ENCODE data around the gene ALKAL2. TPM values are rescaled to one million over a fixed set of nuclear protein-coding genes. Genes with fewer than 3 reads are reported as not detected.

Gene ALKAL2
- total RNA-seq, 1 experiment from 2014 or later, result not detected

DNA sequence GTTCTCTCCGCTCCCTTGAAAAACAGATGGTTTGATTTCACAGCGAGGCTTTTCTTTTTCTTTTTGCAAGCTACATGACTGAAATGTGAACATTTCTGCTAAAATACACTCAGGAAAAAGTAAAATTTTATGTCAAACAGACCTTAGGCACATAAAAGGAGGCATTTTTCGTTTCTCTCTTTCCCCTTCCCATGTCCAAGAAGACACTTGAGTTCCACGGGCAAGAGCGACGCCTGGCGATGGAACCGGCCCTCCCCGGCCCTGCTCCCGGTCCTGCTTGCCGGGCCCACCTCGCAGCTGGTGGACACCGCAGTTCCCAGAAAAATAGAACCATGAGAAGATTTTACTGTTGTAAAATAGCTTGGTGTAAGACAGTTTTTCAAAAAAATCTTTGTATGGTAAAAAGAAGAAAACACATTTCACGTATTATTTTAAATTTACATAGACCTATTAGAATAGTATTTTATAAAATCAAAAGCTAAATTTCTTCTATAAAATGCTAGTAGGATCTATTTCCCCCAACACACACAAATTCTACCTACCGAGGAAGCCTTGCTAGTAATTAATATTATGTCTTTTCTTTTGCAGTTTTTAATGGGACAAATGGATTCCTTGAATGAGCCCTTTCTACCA lies 2.3 kb upstream of the ALKAL2 start:
- intact Hi-C loops (cut with micrococcal nuclease; ENCODE audit: unreplicated experiment), result loop anchor here (1.0 to 10.0 kb wide), 3 partner anchors 44 to 235 kb away; no protein-coding TSS in a partner anchor
- TF ChIP-seq, protein P1, sequence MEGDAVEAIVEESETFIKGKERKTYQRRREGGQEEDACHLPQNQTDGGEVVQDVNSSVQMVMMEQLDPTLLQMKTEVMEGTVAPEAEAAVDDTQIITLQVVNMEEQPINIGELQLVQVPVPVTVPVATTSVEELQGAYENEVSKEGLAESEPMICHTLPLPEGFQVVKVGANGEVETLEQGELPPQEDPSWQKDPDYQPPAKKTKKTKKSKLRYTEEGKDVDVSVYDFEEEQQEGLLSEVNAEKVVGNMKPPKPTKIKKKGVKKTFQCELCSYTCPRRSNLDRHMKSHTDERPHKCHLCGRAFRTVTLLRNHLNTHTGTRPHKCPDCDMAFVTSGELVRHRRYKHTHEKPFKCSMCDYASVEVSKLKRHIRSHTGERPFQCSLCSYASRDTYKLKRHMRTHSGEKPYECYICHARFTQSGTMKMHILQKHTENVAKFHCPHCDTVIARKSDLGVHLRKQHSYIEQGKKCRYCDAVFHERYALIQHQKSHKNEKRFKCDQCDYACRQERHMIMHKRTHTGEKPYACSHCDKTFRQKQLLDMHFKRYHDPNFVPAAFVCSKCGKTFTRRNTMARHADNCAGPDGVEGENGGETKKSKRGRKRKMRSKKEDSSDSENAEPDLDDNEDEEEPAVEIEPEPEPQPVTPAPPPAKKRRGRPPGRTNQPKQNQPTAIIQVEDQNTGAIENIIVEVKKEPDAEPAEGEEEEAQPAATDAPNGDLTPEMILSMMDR (IDR thresholded peaks at IDR 0.05; ENCODE audit: unreplicated experiment), result peak; percentile 64
- CTCF ChIA-PET, result interaction anchor here (0.7 to 0.9 kb wide), 3 partner anchors 9 to 43 kb away, joined by 3 to 4 read pairs (median 3); no protein-coding TSS in a partner anchor
- Mint-ChIP-seq H3K4me3 (ENCODE audit: low read depth, unreplicated experiment) (peak overlapping the region; percentile 68), H3K36me3 (ENCODE audit: insufficient read depth, unreplicated experiment) (peaks cover 8% of the 10 kb centered on the region), H3K4me1 (ENCODE audit: low read depth, unreplicated experiment) (peaks cover 5% of the 10 kb centered on the region), H3K27ac (ENCODE audit: unreplicated experiment) (no peak overlapping the region), H3K9me3 (ENCODE audit: low read depth, unreplicated experiment) (no peaks in the 10 kb centered on the region), H3K27me3 (ENCODE audit: unreplicated experiment) (peaks cover 41% of the 10 kb centered on the region)
- no TSS peak for BruUV-seq (replicated peaks)
- peak; percentile 77 for DNase-seq

DNA sequence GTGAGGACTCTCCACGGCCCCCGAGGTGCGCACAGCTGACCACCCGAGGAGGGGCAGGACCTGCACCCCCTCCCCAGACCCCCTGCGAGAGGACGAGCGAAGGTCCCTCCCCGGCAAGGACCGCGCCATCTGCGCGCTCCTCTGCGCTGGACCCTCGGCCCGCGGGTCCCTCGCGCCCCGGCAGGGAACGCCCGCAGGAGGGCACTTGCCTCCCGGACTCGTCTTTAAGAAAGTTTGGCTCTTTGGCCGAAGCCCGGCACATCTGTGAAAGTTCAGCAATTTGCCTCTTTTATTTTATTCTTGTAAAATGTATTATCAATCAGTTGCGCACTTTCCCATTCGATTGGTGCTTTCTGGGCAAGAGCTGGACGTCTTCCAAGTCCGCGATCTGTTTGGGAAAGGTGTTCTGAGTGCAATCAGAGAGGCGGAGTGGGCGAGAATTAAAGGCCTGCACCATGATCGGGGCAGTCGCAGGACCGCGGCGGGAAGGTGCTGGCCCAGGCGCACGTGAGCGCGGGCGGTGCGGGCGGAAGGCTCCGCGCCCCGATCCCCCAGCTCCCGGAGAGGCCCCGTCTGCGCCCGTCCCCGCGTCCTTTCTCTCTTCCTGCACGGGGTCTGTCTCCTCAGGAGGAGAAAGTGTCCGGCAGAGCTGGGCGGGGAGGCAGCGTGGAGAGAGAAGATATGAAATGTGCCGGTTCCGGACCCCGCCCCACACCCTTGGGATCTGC lies 1.6 kb upstream of the ALKAL2 start:
- no peak overlapping the region for H3K27ac Mint-ChIP-seq (ENCODE audit: unreplicated experiment)
- H3K9me3 Mint-ChIP-seq (ENCODE audit: low read depth, unreplicated experiment), result no peaks in the 10 kb centered on the region
- no TSS peak for BruUV-seq (replicated peaks)
- peaks cover 8% of the 10 kb centered on the region for H3K36me3 Mint-ChIP-seq (ENCODE audit: insufficient read depth, unreplicated experiment)
- H3K27me3 Mint-ChIP-seq (ENCODE audit: unreplicated experiment), result peaks cover 38% of the 10 kb centered on the region
- TF ChIP-seq, protein P1 (IDR thresholded peaks at IDR 0.05; ENCODE audit: unreplicated experiment), result no peak
- DNase-seq, result peak; percentile 25
- H3K4me3 Mint-ChIP-seq (ENCODE audit: low read depth, unreplicated experiment), result peak overlapping the region; percentile 68
- CTCF ChIA-PET, result interaction anchor here (0.9 kb wide), 1 partner anchor 43 kb away, joined by 3 read pairs; no protein-coding TSS in a partner anchor
- intact Hi-C loops (cut with micrococcal nuclease; ENCODE audit: unreplicated experiment), result loop anchor here (1.0 to 10.0 kb wide), 4 partner anchors 24 to 235 kb away; no protein-coding TSS in a partner anchor
- H3K4me1 Mint-ChIP-seq (ENCODE audit: low read depth, unreplicated experiment), result peaks cover 8% of the 10 kb centered on the region

DNA sequence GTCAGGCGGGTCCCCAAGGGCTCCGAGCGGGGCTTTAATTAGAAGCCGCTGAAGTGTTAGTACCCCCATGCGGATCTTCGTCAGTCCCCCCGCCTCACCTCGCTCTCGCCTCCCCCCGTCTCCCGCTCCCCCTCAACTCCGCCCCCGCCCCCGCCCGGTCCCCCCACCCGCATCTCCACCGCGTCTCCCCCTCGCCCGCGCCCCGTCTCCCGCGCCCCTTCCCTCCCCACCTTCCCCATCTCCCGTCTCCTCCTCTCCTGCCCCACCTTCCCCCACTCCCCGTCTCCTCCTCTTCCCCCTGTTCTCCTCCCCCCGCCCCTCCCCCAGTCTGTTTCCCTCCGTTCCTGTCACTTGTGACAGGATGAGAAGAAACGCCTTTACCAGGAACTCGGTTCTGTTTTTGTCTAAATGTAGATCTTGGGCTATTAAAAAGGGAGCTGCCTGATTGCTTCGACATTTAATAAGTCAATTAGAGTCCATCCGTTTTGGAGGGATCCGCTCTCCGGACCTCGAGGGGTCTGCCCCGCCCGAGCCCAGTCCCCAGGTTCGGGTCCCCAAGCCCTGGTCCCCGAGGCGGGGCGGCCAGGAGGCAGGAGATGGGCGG lies 969 bp upstream of the ALKAL2 start:
- no peak for DNase-seq
- Mint-ChIP-seq H3K27me3 (ENCODE audit: unreplicated experiment) (peaks cover 38% of the 10 kb centered on the region), H3K4me3 (ENCODE audit: low read depth, unreplicated experiment) (no peak overlapping the region), H3K4me1 (ENCODE audit: low read depth, unreplicated experiment) (peaks cover 8% of the 10 kb centered on the region), H3K36me3 (ENCODE audit: insufficient read depth, unreplicated experiment) (peaks cover 8% of the 10 kb centered on the region), H3K9me3 (ENCODE audit: low read depth, unreplicated experiment) (no peaks in the 10 kb centered on the region), H3K27ac (ENCODE audit: unreplicated experiment) (no peak overlapping the region)
- CTCF ChIA-PET, result interaction anchor here (0.9 kb wide), 1 partner anchor 42 kb away, joined by 3 read pairs; no protein-coding TSS in a partner anchor
- TF ChIP-seq, protein P1 (IDR thresholded peaks at IDR 0.05; ENCODE audit: unreplicated experiment), result no peak
- no TSS peak for BruUV-seq (replicated peaks)
- intact Hi-C loops (cut with micrococcal nuclease; ENCODE audit: unreplicated experiment), result loop anchor here (1.0 kb wide), 1 partner anchor 24 kb away; no protein-coding TSS in a partner anchor

DNA sequence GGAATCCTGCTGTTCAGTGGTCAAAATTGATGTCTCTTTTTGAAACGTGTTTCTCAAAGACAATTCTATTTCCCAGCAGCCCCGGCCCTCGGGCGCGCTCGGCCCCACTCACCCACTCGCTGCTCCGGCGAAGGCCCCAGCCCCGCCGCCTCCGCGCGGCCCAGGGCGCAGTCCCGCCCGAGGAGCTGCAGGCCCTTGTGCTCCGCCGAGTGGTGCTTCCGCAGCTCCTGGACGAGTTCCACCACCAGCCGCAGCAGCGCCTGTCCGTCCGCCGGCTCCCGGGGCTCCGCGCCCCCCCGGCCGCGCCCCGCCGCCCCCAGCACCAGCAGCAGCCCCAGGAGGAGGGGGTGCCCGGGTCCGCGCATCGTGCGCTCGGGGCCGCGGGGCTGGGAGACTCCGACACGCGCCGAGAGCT lies 413 bp downstream of the ALKAL2 start:
- BruUV-seq (replicated peaks), result no TSS peak
- peaks cover 38% of the 10 kb centered on the region for H3K27me3 Mint-ChIP-seq (ENCODE audit: unreplicated experiment)
- DNase-seq, result peak; percentile 19

More for the DNA sequence above, 413 bp downstream of the ALKAL2 start:
- peaks cover 8% of the 10 kb centered on the region for H3K4me1 Mint-ChIP-seq (ENCODE audit: low read depth, unreplicated experiment)
- TF ChIP-seq, protein P1 (IDR thresholded peaks at IDR 0.05; ENCODE audit: unreplicated experiment), result no peak
- CTCF ChIA-PET, result interaction anchor here (0.7 kb wide), 1 partner anchor 1348 kb away, joined by 5 read pairs; no protein-coding TSS in a partner anchor
- peaks cover 8% of the 10 kb centered on the region for H3K36me3 Mint-ChIP-seq (ENCODE audit: insufficient read depth, unreplicated experiment)
- peak overlapping the region; percentile 19 for H3K4me3 Mint-ChIP-seq (ENCODE audit: low read depth, unreplicated experiment)
- H3K27ac Mint-ChIP-seq (ENCODE audit: unreplicated experiment), result no peak overlapping the region
- no peaks in the 10 kb centered on the region for H3K9me3 Mint-ChIP-seq (ENCODE audit: low read depth, unreplicated experiment)
- intact Hi-C loops (cut with micrococcal nuclease; ENCODE audit: unreplicated experiment), result no loop called here
